ENCODE data around the gene PPIL4.

Gene PPIL4

GRCh38 chr6:149545754-149546471 is at the start of gene PPIL4:
Gene PPIL4, minus strand, starts transcription at chr6:149546043. Its CDS starts 38 bp downstream, at chr6:149546005.
- DNase-seq (ENCODE audit: low spot score): peak; percentile 95

- no peak for DNase-seq (ENCODE audit: low spot score)
These were observed 47.6 kb upstream of the PPIL4 start for GRCh38 chr6:149593408-149593807.

- DNase-seq (ENCODE audit: low spot score): no peak
These were observed 47.1 kb upstream of the PPIL4 start for GRCh38 chr6:149592983-149593382.

GRCh38 chr6:149586149-149586548 is 40.3 kb upstream of the PPIL4 start:
- no peak for DNase-seq (ENCODE audit: low spot score)

GRCh38 chr6:149581349-149581748 is 35.5 kb upstream of the PPIL4 start:
- DNase-seq (ENCODE audit: low spot score): no peak

GRCh38 chr6:149580880-149581279 is 35.0 kb upstream of the PPIL4 start:
- DNase-seq (ENCODE audit: low spot score): no peak

GRCh38 chr6:149567945-149568585 is 22.2 kb upstream of the PPIL4 start:
- DNase-seq (ENCODE audit: low spot score): no peak

GRCh38 chr6:149567194-149567586 is 21.3 kb upstream of the PPIL4 start:
- no peak for DNase-seq (ENCODE audit: low spot score)

GRCh38 chr6:149566410-149567193 is 20.8 kb upstream of the PPIL4 start:
- DNase-seq (ENCODE audit: low spot score): peak; percentile 28

- DNase-seq (ENCODE audit: low spot score): peak; percentile 97
These were observed 19.9 kb upstream of the PPIL4 start, which contains the start of gene GINM1 for GRCh38 chr6:149565527-149566409. Gene GINM1, plus strand, starts transcription at chr6:149566375. Its CDS starts 40 bp downstream, at chr6:149566415.

GRCh38 chr6:149563928-149564325 is 18.1 kb upstream of the PPIL4 start:
- no peak for DNase-seq (ENCODE audit: low spot score)

- no peak for DNase-seq (ENCODE audit: low spot score)
These were observed 17.5 kb upstream of the PPIL4 start for GRCh38 chr6:149563203-149563927.

- no peak for DNase-seq (ENCODE audit: low spot score)
These were observed 14.9 kb upstream of the PPIL4 start for GRCh38 chr6:149560736-149561135.

- no peak for DNase-seq (ENCODE audit: low spot score)
These were observed 13.5 kb upstream of the PPIL4 start for GRCh38 chr6:149559389-149559788.

- no peak for DNase-seq (ENCODE audit: low spot score)
These were observed 12.2 kb upstream of the PPIL4 start for GRCh38 chr6:149558029-149558428.

- DNase-seq (ENCODE audit: low spot score): no peak
These were observed 6.1 kb upstream of the PPIL4 start for GRCh38 chr6:149551920-149552319.

GRCh38 chr6:149545258-149545753 is 537 bp downstream of the PPIL4 start:
- DNase-seq (ENCODE audit: low spot score): peak; percentile 63

GRCh38 chr6:149544646-149545257 is 1.1 kb downstream of the PPIL4 start:
- DNase-seq (ENCODE audit: low spot score): no peak

GRCh38 chr6:149541139-149541538 is 4.7 kb downstream of the PPIL4 start:
- no peak for DNase-seq (ENCODE audit: low spot score)

GRCh38 chr6:149534742-149535141 is 11.1 kb downstream of the PPIL4 start:
- no peak for DNase-seq (ENCODE audit: low spot score)
